IPS-18a (cell line): ENCODE measurements around the gene WNT5A.

Experiments
- H3K27ac ChIP-seq: one replicate; pipeline ENCODE4 v1.5.1; 2013; ENCODE audit warnings: low read length
- H3K27me3 ChIP-seq: one replicate; pipeline ENCODE4 v1.6.1; 2013; ENCODE audit warnings: mild to moderate bottlenecking, low read length; ENCODE audit not compliant: control insufficient read depth, insufficient read depth
- H3K36me3 ChIP-seq: one replicate; pipeline ENCODE4 v1.6.1; 2013; ENCODE audit warnings: low read depth, low read length; ENCODE audit not compliant: control insufficient read depth
- H3K4me1 ChIP-seq: one replicate; pipeline ENCODE4 v1.6.1; 2013; ENCODE audit warnings: low read depth, low read length; ENCODE audit not compliant: control insufficient read depth
- H3K4me3 ChIP-seq: one replicate; pipeline ENCODE4 v1.5.1; 2013; ENCODE audit warnings: low read length
- H3K9ac ChIP-seq: one replicate; pipeline ENCODE4 v1.6.1; 2013; ENCODE audit warnings: mild to moderate bottlenecking, low read length, moderate library complexity
- H3K9me3 ChIP-seq: one replicate; pipeline ENCODE4 v1.6.1; 2013; ENCODE audit warnings: low read depth, low read length; ENCODE audit not compliant: control insufficient read depth

WNT5A gene

DNA sequence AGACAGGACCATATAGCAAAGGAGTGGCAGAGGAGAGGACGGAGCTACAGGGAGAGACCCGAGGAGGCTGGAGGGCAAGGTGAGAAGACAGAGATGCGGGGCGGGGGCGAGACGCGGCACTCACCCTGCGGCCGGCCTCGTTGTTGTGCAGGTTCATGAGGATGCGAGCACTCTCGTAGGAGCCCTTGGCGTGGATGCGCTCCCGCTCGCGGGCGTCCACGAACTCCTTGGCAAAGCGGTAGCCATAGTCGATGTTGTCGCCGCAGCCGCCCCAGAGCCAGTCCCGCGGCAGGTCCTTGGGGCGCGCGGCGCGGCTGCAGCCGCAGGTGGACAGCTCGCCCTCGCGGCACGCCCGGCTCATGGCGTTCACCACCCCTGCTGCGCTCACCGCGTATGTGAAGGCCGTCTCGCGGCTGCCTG is 12.9 kb downstream of the WNT5A start:
- Histone ChIP-seq H3K4me3 (peak overlapping the region; percentile 22), H3K9ac (no peak overlapping the region), H3K4me1 (no peaks in the 10 kb centered on the region), H3K9me3 (no peaks in the 10 kb centered on the region), H3K27me3 (peaks cover 22% of the 10 kb centered on the region), H3K36me3 (no peaks in the 10 kb centered on the region), H3K27ac (no peak overlapping the region)

DNA sequence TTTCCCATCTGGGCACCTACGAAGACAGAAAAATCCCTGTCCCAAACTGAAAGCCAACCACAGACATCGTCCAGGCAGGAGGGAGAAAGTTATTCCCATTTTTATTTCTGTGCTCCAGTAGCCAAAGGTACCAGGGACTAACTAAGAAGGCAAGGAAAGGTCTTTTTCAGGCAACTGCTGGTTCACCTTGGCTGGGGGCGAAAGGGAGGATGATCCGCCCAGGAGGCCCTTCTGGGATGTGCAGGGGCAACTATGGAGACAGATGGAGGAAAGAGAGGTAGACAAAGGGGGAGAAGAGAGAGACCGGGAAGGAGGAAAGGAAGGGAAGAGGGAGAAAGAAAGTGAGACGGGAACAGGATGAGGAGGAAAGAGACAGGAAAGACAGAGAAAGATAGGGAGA is 13.3 kb downstream of the WNT5A start:
- Histone ChIP-seq H3K27me3 (peaks cover 18% of the 10 kb centered on the region), H3K9me3 (no peaks in the 10 kb centered on the region), H3K4me3 (peak overlapping the region; percentile 22), H3K36me3 (no peaks in the 10 kb centered on the region), H3K4me1 (no peaks in the 10 kb centered on the region), H3K27ac (no peak overlapping the region), H3K9ac (no peak overlapping the region)

DNA sequence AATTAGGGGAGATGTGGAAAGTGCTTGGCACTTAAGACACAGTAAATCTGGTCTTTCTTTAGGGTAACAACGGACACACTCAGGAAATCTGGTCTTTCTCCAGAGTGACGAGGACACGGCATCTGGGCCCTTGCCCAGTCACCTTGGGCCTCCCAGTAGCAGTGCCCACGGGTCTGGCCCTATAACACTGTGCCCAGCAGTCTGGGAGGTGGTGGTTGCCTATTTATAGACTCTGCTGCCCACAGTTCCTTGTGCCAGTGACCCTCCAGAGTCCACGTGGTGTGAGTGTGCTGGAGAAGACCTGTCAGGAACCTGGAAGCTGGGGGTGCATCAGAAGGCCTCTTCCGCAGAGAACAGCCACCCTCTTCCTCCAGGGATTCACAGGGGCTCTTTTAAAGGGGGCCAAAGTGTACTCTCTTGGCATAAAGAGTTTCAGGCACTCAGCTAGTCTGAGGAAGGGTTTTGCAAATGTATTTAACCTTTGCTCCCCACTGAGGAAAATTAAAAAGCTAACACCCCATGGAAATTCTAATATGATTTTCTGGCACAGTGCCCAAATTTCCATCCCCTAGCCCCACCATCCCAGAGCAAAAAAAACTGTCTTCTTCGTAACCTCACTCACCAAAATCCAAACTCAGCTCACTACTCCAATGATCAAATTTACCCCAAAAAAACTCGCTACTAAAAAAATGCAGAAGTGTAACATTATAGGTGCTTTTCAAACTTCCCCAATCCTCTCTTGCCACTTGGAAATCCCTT is 15.4 kb downstream of the WNT5A start:
- H3K4me1 ChIP-seq = no peaks in the 10 kb centered on the region
- no peaks in the 10 kb centered on the region for H3K9me3 ChIP-seq
- H3K9ac ChIP-seq = no peak overlapping the region
- peaks cover 15% of the 10 kb centered on the region for H3K27me3 ChIP-seq
- no peak overlapping the region for H3K27ac ChIP-seq
- H3K4me3 ChIP-seq = no peak overlapping the region
- H3K36me3 ChIP-seq = no peaks in the 10 kb centered on the region

DNA sequence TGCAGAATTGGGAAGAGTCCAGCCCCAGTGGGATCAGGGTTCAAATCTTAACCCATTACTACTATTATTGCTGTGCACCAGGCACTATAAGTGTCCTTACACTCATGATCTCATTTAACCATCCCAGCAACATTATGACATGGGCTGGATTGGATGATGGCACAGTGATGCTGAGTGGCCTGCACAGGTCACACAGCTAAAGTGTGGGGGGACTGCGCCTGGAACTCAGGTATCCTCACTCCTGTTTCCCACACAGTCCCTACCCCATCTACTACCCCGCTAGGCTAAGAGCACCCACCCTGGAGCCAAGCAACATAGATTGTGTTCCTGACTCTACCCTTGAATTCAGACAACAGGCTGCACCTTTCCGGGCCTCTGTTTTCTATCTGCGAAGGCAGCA is 16.0 kb downstream of the WNT5A start:
- no peak overlapping the region for H3K27ac ChIP-seq
- H3K4me1 ChIP-seq = no peaks in the 10 kb centered on the region
- H3K27me3 ChIP-seq = peaks cover 15% of the 10 kb centered on the region
- H3K9me3 ChIP-seq = no peaks in the 10 kb centered on the region
- H3K4me3 ChIP-seq = no peak overlapping the region
- H3K9ac ChIP-seq = no peak overlapping the region
- no peaks in the 10 kb centered on the region for H3K36me3 ChIP-seq

DNA sequence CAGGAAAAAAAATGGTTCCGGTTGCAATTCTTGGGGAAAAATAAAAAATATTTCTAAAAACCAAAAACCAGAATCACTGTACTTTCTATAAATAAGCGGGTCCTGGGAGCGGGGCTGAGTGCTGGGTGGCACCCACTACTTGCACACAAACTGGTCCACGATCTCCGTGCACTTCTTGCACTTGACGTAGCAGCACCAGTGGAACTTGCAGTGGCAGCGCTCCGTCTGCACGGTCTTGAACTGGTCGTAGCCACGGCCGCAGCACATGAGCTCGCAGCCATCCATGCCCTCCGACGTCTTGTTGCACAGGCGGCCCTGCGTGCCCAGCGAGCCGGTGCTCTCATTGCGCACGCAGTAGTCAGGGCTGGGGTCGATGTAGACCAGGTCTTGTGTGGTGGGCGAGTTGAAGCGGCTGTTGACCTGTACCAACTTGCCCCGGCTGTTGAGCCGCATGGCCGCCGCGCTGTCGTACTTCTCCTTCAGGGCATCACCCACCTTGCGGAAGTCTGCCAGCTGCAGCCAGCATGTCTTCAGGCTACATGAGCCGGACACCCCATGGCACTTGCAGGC is 17.1 kb downstream of the WNT5A start:
- Histone ChIP-seq H3K9ac (no peak overlapping the region), H3K4me3 (no peak overlapping the region), H3K9me3 (no peaks in the 10 kb centered on the region), H3K36me3 (no peaks in the 10 kb centered on the region), H3K27me3 (peaks cover 15% of the 10 kb centered on the region), H3K27ac (no peak overlapping the region), H3K4me1 (no peaks in the 10 kb centered on the region)

DNA sequence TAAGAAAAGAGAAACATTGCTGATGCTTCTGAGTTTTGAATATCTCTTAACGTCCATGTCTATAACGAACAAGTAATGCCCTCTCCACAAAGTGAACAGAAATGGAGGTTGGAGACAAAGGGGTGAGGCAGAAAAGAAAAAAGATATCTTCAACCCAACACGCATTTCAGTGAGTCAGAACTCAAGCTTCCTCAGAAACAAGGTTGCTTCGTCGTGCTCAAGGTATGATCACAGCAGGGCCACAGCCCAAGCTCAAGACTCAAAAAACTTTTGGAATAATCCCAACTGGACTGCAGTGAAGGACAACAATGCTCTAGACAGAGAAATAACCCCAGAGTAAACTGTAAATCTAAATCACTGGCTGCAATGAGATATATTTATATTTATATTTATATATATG is 18.9 kb downstream of the WNT5A start:
- Histone ChIP-seq H3K27ac (no peak overlapping the region), H3K36me3 (no peaks in the 10 kb centered on the region), H3K4me3 (no peak overlapping the region)

DNA sequence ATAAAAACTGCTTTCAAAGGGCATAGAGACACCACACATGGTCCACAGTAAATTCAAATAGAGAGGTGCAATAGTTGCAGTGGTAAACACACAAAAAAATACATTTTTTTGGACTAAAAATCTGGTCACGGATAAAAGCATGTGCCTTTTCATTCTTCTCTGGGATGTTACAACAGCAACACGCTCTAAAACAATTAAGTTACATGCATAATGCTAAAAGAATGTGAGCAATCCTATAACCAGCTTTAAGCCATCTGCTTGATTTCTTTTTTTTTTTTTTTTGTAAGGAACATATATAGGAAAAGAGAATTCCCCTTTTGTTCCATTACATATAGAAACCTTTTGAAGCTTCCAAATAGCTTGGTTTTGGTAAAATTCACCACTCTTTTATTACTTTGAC is 20.0 kb downstream of the WNT5A start:
- Histone ChIP-seq H3K4me1 (no peaks in the 10 kb centered on the region), H3K9me3 (no peaks in the 10 kb centered on the region), H3K4me3 (no peak overlapping the region), H3K36me3 (no peaks in the 10 kb centered on the region), H3K27me3 (no peaks in the 10 kb centered on the region), H3K9ac (no peak overlapping the region), H3K27ac (no peak overlapping the region)

More for the DNA sequence above, 18.9 kb downstream of the WNT5A start:
- no peak overlapping the region for H3K9ac ChIP-seq
- no peaks in the 10 kb centered on the region for H3K4me1 ChIP-seq
- peaks cover 5% of the 10 kb centered on the region for H3K27me3 ChIP-seq
- no peaks in the 10 kb centered on the region for H3K9me3 ChIP-seq

DNA sequence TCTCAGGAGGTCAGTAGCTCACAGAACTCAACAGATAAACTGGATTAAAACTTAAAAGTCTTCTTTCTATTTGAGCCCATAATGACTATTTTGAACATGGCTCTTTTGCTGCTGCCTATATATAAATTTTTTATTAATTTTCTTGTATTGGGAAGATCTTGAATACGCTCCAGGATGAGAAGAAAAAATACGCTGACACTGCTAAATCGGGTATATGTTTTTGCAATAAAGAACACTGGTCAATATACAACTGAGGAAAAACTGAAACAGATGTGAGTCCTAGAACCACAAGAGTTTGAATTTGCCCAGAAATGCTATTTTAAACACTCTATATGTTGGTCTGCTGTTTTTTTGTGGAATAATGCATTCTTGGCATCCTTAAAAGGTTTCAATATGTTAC is 20.6 kb downstream of the WNT5A start:
- no peak overlapping the region for H3K4me3 ChIP-seq
- no peaks in the 10 kb centered on the region for H3K27me3 ChIP-seq
- no peaks in the 10 kb centered on the region for H3K9me3 ChIP-seq
- H3K4me1 ChIP-seq = no peaks in the 10 kb centered on the region
- H3K9ac ChIP-seq = no peak overlapping the region
- no peaks in the 10 kb centered on the region for H3K36me3 ChIP-seq
- no peak overlapping the region for H3K27ac ChIP-seq

DNA sequence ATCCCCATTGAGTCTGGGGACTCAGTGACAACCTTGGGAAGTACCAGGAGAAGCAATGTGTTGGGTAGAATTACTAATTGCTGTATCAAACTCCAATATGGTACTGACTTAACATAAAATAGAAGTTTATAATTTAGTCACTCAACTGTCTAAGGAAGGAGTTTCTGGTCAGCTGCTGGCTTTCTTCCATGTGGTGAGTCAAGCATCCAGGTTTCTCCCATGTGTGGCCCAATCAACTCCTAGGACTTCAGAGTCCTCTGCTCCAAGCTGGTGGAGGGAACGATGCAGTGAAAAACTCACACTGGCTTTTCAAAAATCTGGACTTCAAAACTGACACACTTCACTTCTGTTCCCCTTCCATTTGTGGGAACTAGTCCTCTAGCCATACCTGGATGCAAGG is 25.2 kb downstream of the WNT5A start:
- H3K9ac ChIP-seq = no peak overlapping the region
- H3K4me1 ChIP-seq = no peaks in the 10 kb centered on the region
- H3K27ac ChIP-seq = no peak overlapping the region
- no peaks in the 10 kb centered on the region for H3K27me3 ChIP-seq
- no peaks in the 10 kb centered on the region for H3K36me3 ChIP-seq
- H3K4me3 ChIP-seq = no peak overlapping the region
- no peaks in the 10 kb centered on the region for H3K9me3 ChIP-seq

DNA sequence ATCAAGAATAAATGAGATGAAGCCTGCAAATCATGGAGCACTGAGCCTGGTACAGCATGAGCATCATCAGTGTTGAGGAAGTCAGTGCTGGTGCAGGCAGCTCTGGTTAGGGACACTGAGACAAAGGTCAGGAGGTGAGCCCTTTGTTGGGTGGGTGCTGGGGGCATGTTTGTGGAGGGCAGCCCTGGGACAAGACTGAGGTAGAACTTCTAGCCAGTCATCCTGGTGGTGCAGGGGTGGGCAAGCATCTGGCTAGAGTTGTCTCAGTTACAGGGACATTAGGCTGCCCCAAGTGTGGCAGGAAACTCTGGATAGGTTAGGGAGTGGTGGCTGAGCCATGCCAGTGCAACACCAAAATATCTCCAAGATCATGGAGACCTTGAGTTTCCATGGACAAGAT is 27.3 kb downstream of the WNT5A start:
- H3K9me3 ChIP-seq = no peaks in the 10 kb centered on the region
- H3K27me3 ChIP-seq = no peaks in the 10 kb centered on the region
- H3K27ac ChIP-seq = no peak overlapping the region
- H3K4me1 ChIP-seq = no peaks in the 10 kb centered on the region
- no peak overlapping the region for H3K9ac ChIP-seq
- H3K36me3 ChIP-seq = no peaks in the 10 kb centered on the region
- no peak overlapping the region for H3K4me3 ChIP-seq

DNA sequence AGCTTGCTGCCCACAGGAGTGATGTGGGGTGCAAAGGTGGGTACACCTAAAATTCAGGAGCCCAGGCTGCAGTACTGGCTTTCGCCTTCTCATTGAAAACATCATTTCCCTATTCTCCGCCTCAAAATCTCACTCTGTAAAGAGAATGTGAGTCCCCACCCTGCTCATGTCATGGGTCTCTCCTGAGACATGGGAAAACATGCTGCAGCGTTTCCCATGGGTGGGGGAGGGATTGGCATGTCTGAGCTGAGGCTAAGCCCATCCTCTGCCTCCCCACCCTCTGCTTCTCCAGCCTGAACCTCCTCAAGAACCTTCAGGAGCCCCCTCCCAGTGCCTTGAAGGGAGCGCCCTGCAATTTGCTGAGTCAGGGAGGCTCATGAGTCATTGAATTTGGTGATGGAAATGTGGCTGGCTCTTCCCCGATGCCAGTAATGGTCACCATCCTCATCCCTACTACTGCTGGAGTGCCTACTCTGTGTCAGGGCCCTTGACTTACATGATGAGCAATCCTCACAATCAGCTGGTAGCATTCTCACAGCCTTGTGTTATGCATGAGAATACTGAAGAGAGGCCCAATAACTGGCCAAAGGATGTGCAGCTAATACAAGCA is 28.8 kb downstream of the WNT5A start:
- Histone ChIP-seq H3K4me1 (no peaks in the 10 kb centered on the region), H3K27me3 (no peaks in the 10 kb centered on the region), H3K9me3 (no peaks in the 10 kb centered on the region), H3K36me3 (no peaks in the 10 kb centered on the region), H3K4me3 (no peak overlapping the region), H3K27ac (no peak overlapping the region), H3K9ac (no peak overlapping the region)

DNA sequence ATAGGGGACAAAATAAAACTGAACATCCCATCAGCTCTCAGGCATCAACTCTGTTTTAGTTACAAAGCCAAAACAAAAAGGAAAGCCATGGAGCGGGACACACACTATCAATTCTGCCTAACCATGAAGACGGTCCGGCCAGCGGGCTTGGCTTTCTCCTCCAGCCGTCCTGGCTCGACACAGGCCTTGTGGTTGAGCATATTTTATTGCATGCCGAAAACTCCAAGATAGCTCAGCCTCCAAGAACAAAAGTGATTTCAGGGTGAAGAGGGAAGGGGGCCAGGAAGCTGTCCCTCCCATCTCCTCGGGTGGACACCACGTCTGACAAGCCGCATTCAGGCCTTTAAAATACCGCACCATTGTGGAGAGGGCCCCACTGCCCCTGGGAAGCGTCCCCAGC is 31.2 kb downstream of the WNT5A start:
- H3K27me3 ChIP-seq = no peaks in the 10 kb centered on the region
- no peaks in the 10 kb centered on the region for H3K4me1 ChIP-seq
- no peak overlapping the region for H3K27ac ChIP-seq
- H3K9me3 ChIP-seq = no peaks in the 10 kb centered on the region
- H3K9ac ChIP-seq = no peak overlapping the region
- H3K36me3 ChIP-seq = no peaks in the 10 kb centered on the region
- H3K4me3 ChIP-seq = no peak overlapping the region
